H9 (cell line): ENCODE measurements around the gene FAM3C. TPM values are rescaled to one million over a fixed set of nuclear protein-coding genes. Genes with fewer than 3 reads are reported as not detected.

Experiments
- DNase-seq: peaks from one replicate; pipeline ENCODE4 v3.0.0-alpha.2; 2017
- H2AFZ ChIP-seq: one replicate; pipeline ENCODE4 v1.6.1; 2013; ENCODE audit warnings: mild to moderate bottlenecking, low read length, control low read depth, moderate library complexity
- H2AK5ac ChIP-seq: 2 replicates; pipeline ENCODE4 v1.6.1; 2013; ENCODE audit warnings: low read length, control low read depth, mixed read lengths; ENCODE audit not compliant: insufficient read length
- H2BK120ac ChIP-seq: one replicate; pipeline ENCODE4 v1.6.1; 2013; ENCODE audit warnings: low read depth, mild to moderate bottlenecking, low read length, control low read depth, inconsistent platforms; ENCODE audit not compliant: poor library complexity, severe bottlenecking
- H2BK12ac ChIP-seq: 2 replicates; pipeline ENCODE4 v1.6.1; 2013; ENCODE audit warnings: low read length, control low read depth, mixed read lengths, low read depth; ENCODE audit not compliant: insufficient read length
- H2BK15ac ChIP-seq: 2 replicates; pipeline ENCODE4 v1.6.1; 2013; ENCODE audit warnings: low read depth, low read length, control low read depth
- H2BK20ac ChIP-seq: one replicate; pipeline ENCODE4 v1.6.1; 2013; ENCODE audit warnings: low read depth, mild to moderate bottlenecking, low read length, control low read depth, inconsistent platforms; ENCODE audit not compliant: poor library complexity, severe bottlenecking
- H2BK5ac ChIP-seq: 2 replicates; pipeline ENCODE4 v1.6.1; 2013; ENCODE audit warnings: low read length, control low read depth, mixed read lengths; ENCODE audit not compliant: insufficient read length
- H3K14ac ChIP-seq: 2 replicates; pipeline ENCODE4 v1.6.1; 2013; ENCODE audit warnings: low read length, control low read depth; ENCODE audit not compliant: insufficient read depth
- H3K18ac ChIP-seq: 2 replicates; pipeline ENCODE4 v1.6.1; 2013; ENCODE audit warnings: low read depth, mild to moderate bottlenecking, mixed read lengths, low read length, control low read depth; ENCODE audit not compliant: insufficient read length
- H3K23ac ChIP-seq: 2 replicates; pipeline ENCODE4 v1.6.1; 2013; ENCODE audit warnings: low read length, control low read depth, mixed read lengths, low read depth; ENCODE audit not compliant: insufficient read length
- H3K23me2 ChIP-seq: 2 replicates; pipeline ENCODE4 v1.6.1; 2013; ENCODE audit warnings: low read depth, mild to moderate bottlenecking, mixed read lengths, low read length, control low read depth; ENCODE audit not compliant: insufficient read length, poor library complexity, severe bottlenecking
- H3K27ac ChIP-seq: 2 replicates; pipeline ENCODE4 v1.5.1; 2013; ENCODE audit warnings: low read length, control low read depth, mixed read lengths, low read depth; ENCODE audit not compliant: insufficient read length
- H3K27me3 ChIP-seq: 2 replicates; pipeline ENCODE4 v1.6.1; 2013; ENCODE audit warnings: low read length, control low read depth, inconsistent platforms; ENCODE audit not compliant: insufficient read depth
- H3K4ac ChIP-seq: 2 replicates; pipeline ENCODE4 v1.6.1; 2013; ENCODE audit warnings: low read depth, mild to moderate bottlenecking, control low read depth, inconsistent platforms, low read length, moderate library complexity
- H3K4me1 ChIP-seq: 2 replicates; pipeline ENCODE4 v1.6.1; 2013; ENCODE audit warnings: low read length, control low read depth, inconsistent platforms; ENCODE audit not compliant: insufficient read depth
- H3K4me2 ChIP-seq: 2 replicates; pipeline ENCODE4 v1.6.1; 2013; ENCODE audit warnings: low read length, control low read depth, mixed read lengths; ENCODE audit not compliant: insufficient read length, insufficient read depth
- H3K56ac ChIP-seq: 2 replicates; pipeline ENCODE4 v1.6.1; 2013; ENCODE audit warnings: low read depth, mild to moderate bottlenecking, mixed read lengths, low read length, control low read depth; ENCODE audit not compliant: insufficient read length
- H3K79me1 ChIP-seq: 2 replicates; pipeline ENCODE4 v1.6.1; 2013; ENCODE audit warnings: low read depth, mild to moderate bottlenecking, moderate library complexity, low read length, control low read depth, inconsistent platforms; ENCODE audit not compliant: insufficient read depth, poor library complexity, severe bottlenecking
- H3K79me2 ChIP-seq: 2 replicates; pipeline ENCODE4 v1.6.1; 2013; ENCODE audit warnings: low read length, control low read depth, inconsistent platforms; ENCODE audit not compliant: insufficient read depth
- H3K9ac ChIP-seq: 2 replicates; pipeline ENCODE4 v1.6.1; 2013; ENCODE audit warnings: low read length, control low read depth, mixed read lengths; ENCODE audit not compliant: insufficient read length; ENCODE audit errors: extremely low read depth
- H3K9me3 ChIP-seq: one replicate; pipeline ENCODE4 v1.6.1; 2013; ENCODE audit warnings: low read depth, low read length, inconsistent platforms; ENCODE audit not compliant: control insufficient read depth
- H3T11ph ChIP-seq: one replicate; pipeline ENCODE4 v1.6.1; 2013; ENCODE audit warnings: mild to moderate bottlenecking, low read length, control low read depth, inconsistent platforms
- H4K20me1 ChIP-seq: one replicate; pipeline ENCODE4 v1.6.1; 2013; ENCODE audit not compliant: control insufficient read depth, insufficient read length, insufficient read depth
- H4K5ac ChIP-seq: 2 replicates; pipeline ENCODE4 v1.6.1; 2013; ENCODE audit warnings: low read depth, mild to moderate bottlenecking, mixed read lengths, low read length, control low read depth; ENCODE audit not compliant: insufficient read length
- H4K8ac ChIP-seq: replicated peaks from 2 replicates; pipeline ENCODE4 v1.6.1; 2013; ENCODE audit warnings: low read length, control low read depth, mixed read lengths, low read depth; ENCODE audit not compliant: insufficient read length
- H4K91ac ChIP-seq: 2 replicates; pipeline ENCODE4 v1.6.1; 2013; ENCODE audit warnings: low read depth, mild to moderate bottlenecking, moderate library complexity, mixed read lengths, low read length, control low read depth; ENCODE audit not compliant: insufficient read length
- H3K27ac Mint-ChIP-seq, 3 experiments: 2 replicates in 2 of 3; 3 replicates in 1 of 3; pipeline ENCODE4 v1.8.0; 2020 to 2021; ENCODE audit warnings: mixed read lengths in 3 of 3, mild to moderate bottlenecking in 1 of 3, moderate library complexity in 1 of 3
- H3K27me3 Mint-ChIP-seq: 2 replicates; pipeline ENCODE4 v1.8.0; 2021; ENCODE audit warnings: low read depth, mild to moderate bottlenecking, moderate library complexity, mixed read lengths
- H3K36me3 Mint-ChIP-seq, 3 experiments: 2 replicates in 2 of 3; 3 replicates in 1 of 3; pipeline ENCODE4 v1.8.0; 2020 to 2021; ENCODE audit warnings: low read depth in 3 of 3, mixed read lengths in 3 of 3; ENCODE audit not compliant: insufficient read depth in 1 of 3
- H3K4me1 Mint-ChIP-seq, 2 experiments: 2 replicates each; pipeline ENCODE4 v1.8.0; 2020; ENCODE audit warnings: mixed read lengths in 2 of 2
- H3K4me3 Mint-ChIP-seq, 2 experiments: 2 replicates in 1 of 2; 3 replicates in 1 of 2; pipeline ENCODE4 v1.8.0; 2020 to 2021; ENCODE audit warnings: mild to moderate bottlenecking in 2 of 2, mixed read lengths in 2 of 2, moderate library complexity in 1 of 2
- H3K9me3 Mint-ChIP-seq, 2 experiments: 2 replicates in 1 of 2; 3 replicates in 1 of 2; pipeline ENCODE4 v1.8.0; 2020; ENCODE audit warnings: mild to moderate bottlenecking in 2 of 2, mixed read lengths in 2 of 2, moderate library complexity in 1 of 2
- CTCF ChIP-seq: fragments of 200-600 bp; sonication (generic); conservative IDR thresholded peaks from 3 replicates; pipeline ENCODE4 v1.8.0; 2021; ENCODE audit warnings: antibody characterized with exemption, mild to moderate bottlenecking
- WGBS: extraction: QIAGEN DNeasy Blood & Tissue Kit; methylation state at CpG from one replicate; pipeline ENCODE4 v1.1.7; 2013; ENCODE audit warnings: missing lambda C conversion rate, low lambda C conversion rate, mixed read lengths; ENCODE audit not compliant: insufficient read length; ENCODE audit errors: extremely low coverage; 5-methylcytosine and 5-hydroxymethylcytosine counted together
- total RNA-seq: library from RNA; stranded (reverse); gene quantifications from 2 replicates; pipeline ENCODE4 v1.2.1, GENCODE V29; 2021

Gene FAM3C
- total RNA-seq, 1 experiment from 2014 or later: 64.5 TPM

DNA sequence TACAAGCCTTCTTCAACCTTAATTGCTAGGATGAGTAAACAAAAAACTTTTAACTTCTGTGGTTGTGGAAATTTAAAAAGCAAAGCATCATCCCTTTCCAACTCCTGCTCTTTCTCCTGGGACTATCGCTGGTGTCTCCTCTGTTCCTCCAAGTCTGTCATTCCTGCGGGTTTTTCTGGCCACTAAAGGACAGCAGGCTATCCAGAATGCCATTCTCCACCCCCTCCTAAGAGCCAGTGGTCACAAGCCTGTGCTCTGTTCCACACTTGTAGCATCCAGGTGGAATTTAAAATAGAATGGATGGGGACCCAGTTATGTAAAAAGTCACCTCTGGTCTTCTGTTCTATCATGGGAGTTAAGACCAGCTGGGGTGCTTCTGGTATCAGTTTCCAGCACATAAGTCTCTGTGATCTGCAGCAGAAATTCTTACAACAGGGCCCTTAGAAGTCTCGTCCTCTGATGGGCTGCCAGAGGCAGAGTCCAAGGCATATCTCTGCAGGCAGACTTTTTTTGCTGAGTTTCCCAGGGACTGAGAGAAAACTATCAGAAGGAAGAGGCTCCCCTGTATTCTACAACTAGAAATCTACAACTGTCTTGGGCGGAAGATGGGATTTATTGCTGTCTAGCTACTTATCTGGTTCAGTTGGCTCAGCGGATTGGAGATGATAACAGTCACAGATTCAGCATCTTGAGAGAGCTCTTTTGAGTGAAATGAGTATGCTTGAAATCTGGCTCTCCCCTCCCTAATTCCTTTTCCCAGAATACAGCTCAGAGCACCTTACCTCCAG, 72.4 kb downstream of the FAM3C start:
- TF ChIP-seq CTCF: no peak
- Histone ChIP-seq H2BK12ac (no peak overlapping the region), H2BK5ac (no peak overlapping the region), H2BK15ac (no peak overlapping the region; the same call in 1 of the 2 replicates), H2AK5ac (no peak overlapping the region), H4K91ac (no peak overlapping the region), H3K27ac (no peak overlapping the region), H3K9me3 (no peaks in the 10 kb centered on the region), H3K23ac (no peak overlapping the region), H3K9ac (no peak overlapping the region), H3K23me2 (no peaks in the 10 kb centered on the region), H3T11ph (no peak overlapping the region), H3K27me3 (peaks cover 8% of the 10 kb centered on the region; the same call in 1 of the 2 replicates), H3K4ac (no peak overlapping the region), H3K4me2 (no peak overlapping the region), H3K4me1 (no peaks in the 10 kb centered on the region), H3K56ac (no peak overlapping the region), H2BK120ac (no peak overlapping the region), H2BK20ac (no peak overlapping the region), H4K5ac (no peak overlapping the region), H2AFZ (no peak overlapping the region), H4K8ac (no peak overlapping the region), H3K14ac (no peak overlapping the region), H3K79me1 (no peaks in the 10 kb centered on the region), H4K20me1 (no peaks in the 10 kb centered on the region), H3K18ac (no peak overlapping the region), H3K79me2 (no peaks in the 10 kb centered on the region)
- Mint-ChIP-seq H3K4me1 (no peaks in the 10 kb centered on the region), H3K9me3 (no peaks in the 10 kb centered on the region; a peak in 1 of 5 replicates), H3K4me3 (no peak overlapping the region), H3K36me3 (no peaks in the 10 kb centered on the region; a peak in 1 of 7 replicates), H3K27ac (no peak overlapping the region), H3K27me3 (peaks cover 13% of the 10 kb centered on the region)
- DNase-seq: no peak
- WGBS: no CpG with 5 or more reads among the region's 5 CpGs
